ENCODE data around the gene SIGLEC6.

Gene SIGLEC6

DNA sequence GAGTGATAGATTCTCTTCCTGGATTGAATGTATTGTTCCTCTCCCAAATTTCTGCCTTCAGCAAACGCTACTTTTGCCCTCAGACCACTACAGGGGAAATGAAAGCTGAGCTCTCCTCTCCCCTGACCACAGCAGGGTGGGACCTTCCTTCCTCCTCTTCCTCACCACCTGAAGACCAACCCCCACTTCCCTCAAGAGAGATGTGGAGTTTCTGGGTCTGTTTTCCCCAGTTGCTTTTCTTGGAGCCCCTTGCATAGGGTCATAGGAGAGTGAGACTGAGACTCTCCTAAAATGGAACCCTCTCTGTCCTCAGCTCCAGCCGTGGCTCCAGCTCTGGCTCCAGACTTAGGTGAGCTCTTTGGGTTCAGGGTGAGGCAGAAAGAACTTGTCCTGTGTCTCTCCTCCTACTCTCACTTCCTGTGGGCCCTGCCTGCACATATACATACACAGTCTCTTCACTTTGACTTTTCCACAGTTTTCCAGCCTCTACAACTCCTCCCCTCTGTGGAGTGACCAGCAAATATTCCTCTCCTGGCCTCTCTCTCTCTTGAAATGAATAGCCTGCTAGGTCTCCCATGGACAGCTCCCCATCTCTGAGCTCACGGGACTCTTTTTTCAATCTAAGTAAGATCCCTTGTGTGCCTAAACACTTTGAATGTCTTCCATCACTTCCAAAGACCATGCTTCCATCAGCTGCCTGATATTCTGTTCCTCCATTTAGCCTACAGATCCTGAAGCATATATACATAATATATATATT is 20.4 kb upstream of the SIGLEC6 start:
- H3K36me3 ChIP-seq (ENCODE audit: control insufficient read depth, insufficient read depth, low read length), result no peaks in the 10 kb centered on the region
- TF ChIP-seq, protein P1, sequence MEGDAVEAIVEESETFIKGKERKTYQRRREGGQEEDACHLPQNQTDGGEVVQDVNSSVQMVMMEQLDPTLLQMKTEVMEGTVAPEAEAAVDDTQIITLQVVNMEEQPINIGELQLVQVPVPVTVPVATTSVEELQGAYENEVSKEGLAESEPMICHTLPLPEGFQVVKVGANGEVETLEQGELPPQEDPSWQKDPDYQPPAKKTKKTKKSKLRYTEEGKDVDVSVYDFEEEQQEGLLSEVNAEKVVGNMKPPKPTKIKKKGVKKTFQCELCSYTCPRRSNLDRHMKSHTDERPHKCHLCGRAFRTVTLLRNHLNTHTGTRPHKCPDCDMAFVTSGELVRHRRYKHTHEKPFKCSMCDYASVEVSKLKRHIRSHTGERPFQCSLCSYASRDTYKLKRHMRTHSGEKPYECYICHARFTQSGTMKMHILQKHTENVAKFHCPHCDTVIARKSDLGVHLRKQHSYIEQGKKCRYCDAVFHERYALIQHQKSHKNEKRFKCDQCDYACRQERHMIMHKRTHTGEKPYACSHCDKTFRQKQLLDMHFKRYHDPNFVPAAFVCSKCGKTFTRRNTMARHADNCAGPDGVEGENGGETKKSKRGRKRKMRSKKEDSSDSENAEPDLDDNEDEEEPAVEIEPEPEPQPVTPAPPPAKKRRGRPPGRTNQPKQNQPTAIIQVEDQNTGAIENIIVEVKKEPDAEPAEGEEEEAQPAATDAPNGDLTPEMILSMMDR (IDR thresholded peaks at IDR 0.05; ENCODE audit: insufficient read depth, low read length, poor library complexity, severe bottlenecking), result no peak
- peaks cover 1% of the 10 kb centered on the region for H3K27me3 ChIP-seq (replicated peaks; ENCODE audit: control insufficient read depth, insufficient read depth, low read length)
- no peak for DNase-seq (ENCODE audit: extremely low read depth, insufficient read length)
- H3K4me3 ChIP-seq (replicated peaks; ENCODE audit: low read depth, low read length), result no peak overlapping the region

DNA sequence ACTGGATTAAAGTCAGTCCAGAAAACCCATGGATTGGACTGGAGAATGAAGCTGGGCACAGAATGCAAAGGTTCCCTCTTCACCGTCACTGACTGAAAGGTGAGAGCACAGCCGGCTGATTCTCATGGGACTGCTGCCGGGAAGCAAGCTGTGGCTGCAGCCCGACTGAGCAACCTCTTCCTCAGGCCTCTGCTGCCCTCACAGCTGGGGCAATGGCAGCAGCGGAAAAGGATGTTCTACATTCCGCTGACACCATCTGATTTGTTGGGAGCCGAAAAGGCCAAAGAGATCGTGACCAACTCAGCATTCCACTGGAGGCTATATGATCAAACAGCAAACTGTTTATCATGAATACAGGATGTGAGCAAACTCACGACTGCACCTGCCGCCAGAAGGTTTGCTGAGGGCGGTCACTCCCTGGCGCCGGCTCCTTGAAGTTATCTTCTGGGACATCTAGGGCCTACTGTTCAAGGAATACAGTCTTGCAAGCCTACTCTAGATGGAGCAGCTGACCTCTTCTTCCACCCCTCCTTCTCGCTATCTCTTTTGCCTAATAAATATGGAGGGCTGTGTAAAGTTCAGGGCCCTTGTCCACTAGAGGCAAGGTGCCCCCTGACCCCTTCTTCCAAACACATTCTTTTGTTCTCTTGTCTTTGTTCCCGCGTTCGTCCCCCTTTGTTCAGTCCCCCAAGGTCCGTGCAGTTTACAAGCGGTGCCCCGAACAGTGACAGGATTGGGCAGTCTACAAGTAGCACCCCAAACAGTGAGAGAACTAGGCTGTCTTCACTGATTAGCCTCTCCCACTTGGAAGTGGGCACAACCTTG is 19.6 kb upstream of the SIGLEC6 start:
- Histone ChIP-seq H3K27me3 (replicated peaks; ENCODE audit: control insufficient read depth, insufficient read depth, low read length) (peaks cover 1% of the 10 kb centered on the region), H3K4me3 (replicated peaks; ENCODE audit: low read depth, low read length) (peak overlapping the region; percentile 31), H3K36me3 (ENCODE audit: control insufficient read depth, insufficient read depth, low read length) (no peaks in the 10 kb centered on the region)
- TF ChIP-seq, protein P1 (IDR thresholded peaks at IDR 0.05; ENCODE audit: insufficient read depth, low read length, poor library complexity, severe bottlenecking), result no peak
- DNase-seq (ENCODE audit: extremely low read depth, insufficient read length), result no peak

DNA sequence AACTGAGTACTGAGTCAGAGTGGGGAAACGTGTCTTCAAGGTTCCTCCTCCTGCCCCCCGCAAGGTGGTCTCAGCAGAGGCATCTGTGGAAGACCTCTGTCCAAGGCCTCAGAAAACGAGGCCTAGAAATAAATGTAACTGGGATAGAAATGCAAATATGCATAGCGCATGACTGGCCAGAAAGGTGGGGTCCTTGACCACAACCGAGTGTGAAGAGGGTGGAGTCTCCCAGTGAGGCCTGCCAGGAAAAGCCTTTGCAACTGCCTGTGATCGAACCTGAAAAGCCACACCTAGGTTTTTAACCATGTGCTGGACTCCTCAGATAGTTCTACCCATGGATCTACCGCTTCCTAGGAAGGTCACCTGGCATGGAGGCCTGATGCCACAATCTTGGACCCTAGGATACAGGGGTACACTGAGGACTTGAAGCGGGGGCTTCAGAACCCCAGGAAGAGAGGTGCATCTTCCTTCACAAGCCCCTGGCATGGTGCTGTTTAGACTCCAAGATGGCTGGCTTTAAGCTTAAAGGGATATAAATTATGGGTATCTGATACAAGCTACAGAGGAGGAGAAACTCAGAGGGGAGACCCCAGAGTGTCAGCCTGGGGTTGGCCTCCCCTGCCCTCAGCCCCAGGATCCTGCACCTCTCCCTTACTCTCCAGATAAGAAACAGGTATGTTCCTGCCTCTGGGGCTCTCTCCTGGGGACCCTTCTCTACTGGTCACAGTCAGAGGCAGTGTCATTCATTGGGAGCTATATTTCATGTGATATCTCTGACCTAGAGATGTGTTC is 18.3 kb upstream of the SIGLEC6 start:
- peaks cover 1% of the 10 kb centered on the region for H3K27me3 ChIP-seq (replicated peaks; ENCODE audit: control insufficient read depth, insufficient read depth, low read length)
- H3K36me3 ChIP-seq (ENCODE audit: control insufficient read depth, insufficient read depth, low read length), result no peaks in the 10 kb centered on the region
- TF ChIP-seq, protein P1 (IDR thresholded peaks at IDR 0.05; ENCODE audit: insufficient read depth, low read length, poor library complexity, severe bottlenecking), result no peak
- DNase-seq (ENCODE audit: extremely low read depth, insufficient read length), result no peak
- H3K4me3 ChIP-seq (replicated peaks; ENCODE audit: low read depth, low read length), result no peak overlapping the region; the same call in 1 of the 2 replicates

DNA sequence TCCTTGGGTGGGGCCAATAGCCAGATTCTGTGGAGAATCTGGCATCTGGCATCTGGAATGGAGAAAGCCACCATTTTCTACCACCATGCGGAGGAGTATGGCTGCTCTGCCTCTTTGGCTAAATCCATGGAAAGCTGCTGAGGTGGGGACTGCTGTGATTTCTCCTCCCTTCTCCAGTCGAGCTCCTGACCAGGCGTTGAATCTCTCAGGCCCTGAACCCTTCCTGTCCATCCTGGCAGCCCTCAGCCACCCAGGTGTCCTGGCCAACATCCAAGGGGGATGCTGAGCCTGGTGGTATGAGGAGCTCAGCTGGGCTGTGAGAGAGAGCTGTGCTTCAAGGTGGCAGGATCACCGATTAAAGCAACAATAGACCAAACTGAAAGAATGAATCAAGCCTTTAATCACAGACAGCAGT is 17.4 kb upstream of the SIGLEC6 start:
- Histone ChIP-seq H3K4me3 (replicated peaks; ENCODE audit: low read depth, low read length) (no peak overlapping the region), H3K27me3 (replicated peaks; ENCODE audit: control insufficient read depth, insufficient read depth, low read length) (peaks cover 1% of the 10 kb centered on the region), H3K36me3 (ENCODE audit: control insufficient read depth, insufficient read depth, low read length) (no peaks in the 10 kb centered on the region)
- DNase-seq (ENCODE audit: extremely low read depth, insufficient read length), result no peak
- TF ChIP-seq, protein P1 (IDR thresholded peaks at IDR 0.05; ENCODE audit: insufficient read depth, low read length, poor library complexity, severe bottlenecking), result no peak

DNA sequence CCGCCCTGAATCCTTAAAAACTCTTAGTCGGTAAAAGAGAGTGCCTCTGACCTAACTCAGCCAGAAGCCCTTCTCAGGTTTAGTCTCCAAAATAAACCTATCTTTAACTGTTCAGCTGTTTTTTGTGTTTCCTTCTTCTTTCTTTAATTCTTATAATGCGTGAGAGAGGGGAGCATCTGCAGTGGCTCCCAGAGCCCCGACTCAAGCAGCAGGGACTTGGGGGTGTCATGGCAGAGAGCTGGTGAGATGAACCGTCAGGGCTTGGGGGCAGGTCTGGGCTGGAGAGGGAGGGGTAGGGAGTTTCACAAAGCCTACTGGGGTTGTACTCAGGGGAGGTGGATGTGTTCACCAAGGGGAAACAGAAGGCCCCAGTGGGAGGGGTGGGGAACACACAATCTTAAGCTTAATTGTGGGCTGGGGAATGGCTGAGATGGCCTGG is 16.8 kb upstream of the SIGLEC6 start:
- TF ChIP-seq, protein P1 (IDR thresholded peaks at IDR 0.05; ENCODE audit: insufficient read depth, low read length, poor library complexity, severe bottlenecking), result no peak
- no peak for DNase-seq (ENCODE audit: extremely low read depth, insufficient read length)
- no peaks in the 10 kb centered on the region for H3K36me3 ChIP-seq (ENCODE audit: control insufficient read depth, insufficient read depth, low read length)
- H3K4me3 ChIP-seq (replicated peaks; ENCODE audit: low read depth, low read length), result no peak overlapping the region
- peaks cover 1% of the 10 kb centered on the region for H3K27me3 ChIP-seq (replicated peaks; ENCODE audit: control insufficient read depth, insufficient read depth, low read length)

Measured in GM06990 (cell line).